Sigmoid colon (tissue), 4 donors: ENCODE measurements around the gene LGR6.

Experiments used
- CTCF ChIP-seq, 4 experiments: fragments of 450-650 bp in 3 of 4; fragments of 200-600 bp in 1 of 4; IDR thresholded peaks; one replicate each; pipeline ENCODE4 v1.5.1; 2016 to 2019; ENCODE audit warnings: antibody characterized with exemption in 4 of 4, mild to moderate bottlenecking in 3 of 4, moderate library complexity in 2 of 4
- EP300 ChIP-seq, 4 donors: sonication (generic); formaldehyde crosslinking; IDR thresholded peaks; one replicate each; pipeline ENCODE4 v1.6.1; 2017; ENCODE audit warnings: antibody characterized with exemption in 4 of 4

- TF ChIP-seq CTCF (IDR thresholded peaks at IDR 0.05) (peak in 2 of 4 experiments; percentile 14 to 16), EP300 (IDR thresholded peaks at IDR 0.05) (no peak)
Observed at GRCh38 chr1:202154766-202155477, 38.7 kb upstream of the LGR6 start.
